ENCODE results near the gene CP. TPM values are rescaled to one million over a fixed set of nuclear protein-coding genes. Genes with fewer than 3 reads are reported as not detected.
A peak's percentile ranks its signal among the peaks of the same experiment; 100 is the strongest.

Gene CP
- total and polyA plus RNA-seq, 2 of the 13 experiments (the other 11 are each of a cell fraction or from before 2014, with no cell fraction given) = 42.6 to 789 TPM

GRCh38 chr3:149224736-149225594 lies 3.3 kb upstream of the CP start (continued):
- peak; percentile 98 for TF ChIP-seq ARID5B (CRISPR knock-in tag; IDR thresholded peaks at IDR 0.05)
- TF ChIP-seq HOXA9 (CRISPR knock-in tag; IDR thresholded peaks at IDR 0.05; ENCODE audit: borderline replicate concordance) = no peak
- peak; percentile 74; the same call in 1 of the 2 replicates for TF ChIP-seq NAIF1 (CRISPR knock-in tag; IDR thresholded peaks at IDR 0.05; ENCODE audit: borderline replicate concordance)
- peak; percentile 83 for TF ChIP-seq RERE (CRISPR knock-in tag; IDR thresholded peaks at IDR 0.05; ENCODE audit: low read depth)
- no peak for TF ChIP-seq USF2 (IDR thresholded peaks at IDR 0.05; ENCODE audit: low read depth, low read length)
- no peak for TF ChIP-seq USF2 (CRISPR knock-in tag; IDR thresholded peaks at IDR 0.05; ENCODE audit: borderline replicate concordance)
- no peak for TF ChIP-seq ZNF512 (CRISPR knock-in tag; IDR thresholded peaks at IDR 0.05)
- TF ChIP-seq SNAPC5 (CRISPR knock-in tag; IDR thresholded peaks at IDR 0.05; ENCODE audit: borderline replicate concordance) = no peak
- no peak for TF ChIP-seq NR3C1 (CRISPR knock-in tag; IDR thresholded peaks at IDR 0.05)
- TF ChIP-seq NFRKB (IDR thresholded peaks at IDR 0.05) = no peak
- TF ChIP-seq CCAR2 (optimal IDR thresholded peaks at IDR 0.05; ENCODE audit: low read depth, low read length) = no peak

All from HepG2 (cell line).